ENCODE measurements around the gene AGBL5. TPM values are rescaled to one million over a fixed set of nuclear protein-coding genes. Genes with fewer than 3 reads are reported as not detected.
A peak's percentile ranks its signal among the peaks of the same experiment; 100 is the strongest.

Gene AGBL5
- total RNA-seq, 1 experiment from 2014 or later, result 40.0 TPM

DNA sequence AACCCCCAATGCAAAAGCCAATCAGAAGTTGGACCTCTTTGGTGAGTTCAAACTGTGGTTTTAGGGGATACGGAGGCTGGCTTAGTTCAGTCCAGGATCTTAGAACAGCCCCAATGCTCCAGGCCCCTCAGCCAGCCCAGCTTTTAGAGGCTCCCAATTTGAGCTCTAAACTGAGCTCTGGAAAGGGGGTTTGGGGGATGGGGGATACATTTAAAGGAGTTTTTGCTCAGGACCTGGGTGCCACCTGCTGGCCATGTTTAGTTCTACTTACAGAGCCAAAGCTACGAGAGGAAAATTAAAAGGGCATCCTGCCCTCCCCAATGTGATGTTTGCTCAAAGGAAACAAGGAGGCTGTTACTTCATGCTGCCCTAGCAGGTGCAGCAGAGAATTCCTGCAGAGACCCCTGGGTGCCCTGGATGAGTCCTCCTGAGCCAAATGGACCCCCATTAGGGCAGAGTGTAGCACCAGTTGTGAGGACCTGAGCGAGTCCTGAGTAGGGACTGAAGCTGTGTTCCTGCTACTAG lies 34.6 kb upstream of the AGBL5 start:
- 0 out of 2 replicates have a peak overlapping the region, but pooled peaks have one; percentile 26 for H3K4me2 ChIP-seq (ENCODE audit: low read length)
- CTCF ChIA-PET, result interaction anchor here (0.6 to 7.7 kb wide), 16 partner anchors 22 to 376 kb away, joined by 3 to 154 read pairs (median 4); partner anchors contain the start of genes CIB4 and DPYSL5
- H3K4me1 ChIP-seq (ENCODE audit: control insufficient read depth in 1 of 2, insufficient read depth in 2 of 2, low read length in 2 of 2), result peaks cover 25 to 50% of the 10 kb centered on the region in 2 experiments
- no peaks in the 10 kb centered on the region for H4K20me1 ChIP-seq (ENCODE audit: insufficient read depth)
- no peaks in the 10 kb centered on the region for H3K9me2 ChIP-seq (ENCODE audit: insufficient read depth)
- DNase-seq (ENCODE audit: low read depth, low spot score), result peak; percentile 50
- H3K27ac ChIP-seq (ENCODE audit: low read depth, low read length), result no peak overlapping the region
- H3K36me3 ChIP-seq (ENCODE audit: control insufficient read depth in 1 of 2, insufficient read depth in 2 of 2, low read length in 2 of 2), result no peaks in the 10 kb centered on the region
- no peaks in the 10 kb centered on the region for H3K9me3 ChIP-seq (ENCODE audit: control insufficient read depth in 1 of 2, insufficient read depth in 1 of 2, low read depth in 1 of 2, low read length in 2 of 2)
- H3K4me3 ChIP-seq (replicated peaks in 1 of 2; ENCODE audit: low read depth in 1 of 2, low read length in 2 of 2), result no peak overlapping the region
- BruUV-seq (replicated peaks), result no TSS peak
- intact Hi-C loops (cut with micrococcal nuclease), result loop anchor here (1.0 to 2.0 kb wide), 3 partner anchors 56 to 286 kb away; no protein-coding TSS in a partner anchor
- no peak overlapping the region for H2AFZ ChIP-seq (ENCODE audit: low read depth, low read length, poor library complexity, severe bottlenecking)
- POLR2A ChIA-PET, result interaction anchor here (2.4 kb wide), 1 partner anchor 54 kb away, joined by 14 read pairs; no protein-coding TSS in a partner anchor
- peaks cover 3% of the 10 kb centered on the region; the same call in 1 of the 2 replicates for H3K79me2 ChIP-seq (ENCODE audit: insufficient read depth, low read length)
- peak; percentile 74 for ATAC-seq
- H3K27me3 ChIP-seq (ENCODE audit: insufficient read depth, low read length), result no peaks in the 10 kb centered on the region
- RAD21 ChIA-PET (ENCODE audit: low non-redundant PET in 1 of 2, low total read pairs in 2 of 2, uncharacterized antibody in 2 of 2, unreplicated experiment in 2 of 2), result interaction anchor here (0.6 to 3.2 kb wide), 5 partner anchors 55 to 334 kb away, joined by 3 to 32 read pairs (median 8); no protein-coding TSS in a partner anchor
- TF ChIP-seq CTCF (IDR thresholded peaks at IDR 0.05 in 2 of 3, conservative IDR thresholded peaks at IDR 0.05 in 1 of 3; ENCODE audit: borderline replicate concordance in 1 of 3, insufficient read depth in 1 of 3, low read depth in 2 of 3, low read length in 2 of 3), result peak; percentile 68 to 85 (median 84)
- TF ChIP-seq EZH2phosphoT487 (IDR thresholded peaks at IDR 0.05; ENCODE audit: borderline replicate concordance), result no peak
- TF ChIP-seq RAD21 (IDR thresholded peaks at IDR 0.05; ENCODE audit: low read depth), result peak; percentile 92
- 0 out of 2 replicates have a peak, but pooled peaks have one; percentile 21 for TF ChIP-seq POLR2AphosphoS5 (IDR thresholded peaks at IDR 0.05; ENCODE audit: low read depth, low read length)
- TF ChIP-seq ZFX (IDR thresholded peaks at IDR 0.05), result no peak
- TF ChIP-seq, protein P1, sequence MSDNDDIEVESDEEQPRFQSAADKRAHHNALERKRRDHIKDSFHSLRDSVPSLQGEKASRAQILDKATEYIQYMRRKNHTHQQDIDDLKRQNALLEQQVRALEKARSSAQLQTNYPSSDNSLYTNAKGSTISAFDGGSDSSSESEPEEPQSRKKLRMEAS (IDR thresholded peaks at IDR 0.05), result no peak
- no peak overlapping the region for H3K9ac ChIP-seq (ENCODE audit: low read length)

Data from HCT116 (cell line).